Stimulated activated CD4-positive, alpha-beta T cell treated with anti-CD3 and anti-CD28 coated beads, Interleukin-1b, Interleukin-23, amount 100 ng/mL, for 1 hour (primary cell): ENCODE measurements around the gene PFDN6.
A peak's percentile ranks its signal among the peaks of the same experiment; 100 is the strongest.

Source experiments
- DNase-seq, 2 donors: peaks; one replicate each; pipeline ENCODE4 v3.0.0-alpha.2; 2020; ENCODE audit warnings: low read depth in 2 of 2

Gene PFDN6

GRCh38 chr6:33316603-33317418, 27.4 kb downstream of the PFDN6 start:
- no peak for DNase-seq

- peak in 1 of 2 donors; percentile 23 for DNase-seq
These were observed 27.9 kb downstream of the PFDN6 start for GRCh38 chr6:33317419-33317668.

- peak; percentile 88 to 89 for DNase-seq
These were observed 28.4 kb downstream of the PFDN6 start, which contains the start of gene ZBTB22 for GRCh38 chr6:33317669-33318425. Gene ZBTB22 (minus strand): TSS chr6:33317744. CDS start chr6:33316916, 828 bp downstream.

DNA sequence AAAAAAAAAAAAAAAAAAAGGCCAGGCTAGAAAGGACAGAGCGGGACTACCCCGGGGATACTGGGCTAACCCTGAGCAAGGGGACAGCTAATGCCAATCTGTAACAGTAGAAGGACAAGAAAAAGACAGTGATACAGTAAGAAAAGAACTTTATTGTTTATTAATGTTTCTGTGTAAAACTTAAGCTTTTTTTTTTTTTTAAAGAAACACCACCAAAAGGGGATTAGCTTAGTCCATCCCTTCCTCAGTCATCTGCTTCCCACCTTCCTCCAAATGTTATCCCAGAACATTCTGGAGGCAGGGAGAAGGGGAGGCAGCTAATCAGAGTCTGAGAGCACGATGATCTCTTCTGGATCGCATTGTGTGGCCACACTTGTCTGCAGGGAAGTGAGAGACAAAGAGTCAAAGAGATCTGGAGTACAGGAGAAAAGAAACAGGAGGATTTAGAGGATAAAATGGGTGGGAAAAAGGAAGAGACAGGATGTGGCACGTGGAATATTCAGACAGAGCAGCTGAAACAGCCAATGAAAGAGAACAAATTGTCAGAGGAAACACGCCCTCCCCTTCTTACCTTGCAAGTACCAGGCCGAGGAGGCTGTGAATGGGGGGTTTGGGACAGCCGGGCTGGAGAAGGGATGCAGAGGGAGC, 29.1 kb downstream of the PFDN6 start:
- DNase-seq, result no peak

GRCh38 chr6:33319939-33320314, 30.5 kb downstream of the PFDN6 start:
- no peak for DNase-seq

- DNase-seq, result no peak
These were observed 31.1 kb downstream of the PFDN6 start for GRCh38 chr6:33320315-33321181.

- no peak for DNase-seq
These were observed 31.8 kb downstream of the PFDN6 start for GRCh38 chr6:33321227-33321626.

DNA sequence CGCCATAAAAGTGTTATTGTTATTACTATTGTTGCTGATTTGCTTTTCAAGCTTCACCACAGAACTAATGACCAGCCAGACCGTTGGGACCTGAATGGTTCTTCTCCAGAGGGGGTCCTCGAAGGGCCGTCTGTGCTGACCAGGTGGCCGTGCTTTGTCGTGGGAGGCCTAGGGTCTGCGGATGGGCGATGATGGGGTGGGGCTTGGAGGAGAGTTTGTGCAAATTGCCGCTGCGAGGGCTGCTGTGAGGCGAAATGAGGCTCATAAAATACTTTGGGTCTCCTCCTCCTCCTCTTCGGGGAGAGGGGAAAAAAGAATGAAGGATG, 34.2 kb downstream of the PFDN6 start:
- no peak for DNase-seq

DNA sequence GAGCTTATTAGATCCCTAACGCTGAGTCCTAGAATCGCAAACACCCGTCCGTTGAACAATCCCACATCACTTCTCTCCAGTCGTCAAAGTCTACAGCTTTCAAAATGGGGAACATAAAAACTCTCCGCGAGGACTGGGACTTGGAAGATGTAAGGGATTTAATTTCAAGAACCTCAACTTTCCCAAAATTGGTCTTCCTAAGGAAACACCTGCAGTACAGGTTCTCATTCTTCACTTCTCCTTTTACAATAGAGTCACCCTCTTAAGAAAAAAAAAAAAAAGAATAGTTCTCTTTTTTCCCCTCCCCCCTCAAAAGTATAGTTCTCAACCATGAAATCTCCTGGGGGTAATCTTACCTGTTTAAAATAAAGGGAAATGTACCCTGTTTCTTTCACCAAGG, 34.7 kb downstream of the PFDN6 start:
- no peak for DNase-seq

- no peak for DNase-seq
These were observed 39.7 kb downstream of the PFDN6 start for GRCh38 chr6:33329058-33329457.

DNA sequence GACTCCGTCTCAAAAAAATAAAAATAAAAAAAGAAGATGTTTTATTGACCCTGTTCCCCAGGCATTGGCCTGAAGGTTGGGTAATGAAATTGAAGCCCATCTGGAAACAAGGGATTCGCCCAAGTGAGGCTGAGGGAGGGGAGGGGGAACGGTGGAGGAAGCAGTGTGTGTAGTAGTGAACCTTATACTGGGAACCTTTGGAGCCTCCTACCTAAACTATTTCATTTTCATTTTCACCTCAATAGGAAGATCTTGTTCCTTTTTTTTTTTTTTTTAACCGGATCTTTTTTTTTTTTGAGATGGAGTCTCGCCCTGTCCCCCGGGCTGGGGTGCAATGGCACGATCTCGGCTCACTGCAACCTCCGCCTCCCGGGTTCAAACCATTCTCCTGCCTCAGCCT, 41.3 kb downstream of the PFDN6 start:
- no peak for DNase-seq

GRCh38 chr6:33333666-33334065, 44.3 kb downstream of the PFDN6 start:
- DNase-seq, result no peak

DNA sequence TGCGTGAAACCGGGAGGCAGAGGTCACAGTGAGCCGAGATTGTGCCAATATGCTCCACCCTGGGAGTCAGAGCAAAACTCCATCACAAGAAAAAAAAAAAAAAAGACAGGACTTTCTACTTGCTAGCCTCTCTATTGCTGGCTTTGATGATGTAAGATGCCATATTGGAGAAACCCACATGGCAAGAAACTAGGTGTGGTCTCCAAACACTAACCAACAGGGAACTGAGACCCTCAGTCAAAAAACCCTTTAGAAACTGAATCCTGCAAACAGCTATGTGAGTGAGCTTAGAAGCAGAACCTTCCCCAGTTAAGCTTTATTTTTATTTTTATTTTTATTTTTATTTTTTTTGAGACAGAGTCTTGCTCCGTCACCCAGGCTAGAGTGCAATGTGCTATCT, 46.5 kb downstream of the PFDN6 start:
- no peak for DNase-seq

GRCh38 chr6:33336495-33336894, 47.1 kb downstream of the PFDN6 start:
- DNase-seq, result no peak

DNA sequence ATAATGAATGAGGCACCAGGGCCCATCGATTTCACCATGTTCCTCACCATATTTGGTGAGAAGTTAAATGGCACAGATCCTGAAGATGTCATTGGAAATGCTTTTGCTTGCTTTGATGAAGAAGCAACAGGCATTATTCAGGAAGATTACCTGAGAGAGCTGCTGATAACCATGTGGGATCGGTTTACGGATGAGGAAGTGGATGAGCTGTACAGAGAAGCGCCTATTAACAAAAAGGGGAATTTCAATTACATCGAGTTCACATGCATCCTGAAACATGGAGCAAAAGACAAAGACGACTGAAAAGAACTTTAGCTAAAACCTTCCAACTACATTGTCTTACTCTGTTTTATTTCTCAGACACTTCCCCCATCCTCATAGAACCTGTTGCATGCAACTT, 49.8 kb downstream of the PFDN6 start:
- no peak for DNase-seq
